K562 (cell line): ENCODE measurements around the gene BOD1L1. TPM values are rescaled to one million over a fixed set of nuclear protein-coding genes. Genes with fewer than 3 reads are reported as not detected.

ENCODE experiments used
- ATAC-seq: fragments of 200-7000 bp; cut with Tn5 transposase; 3 replicates; pipeline ENCODE4 v1.9.1; 2020; ENCODE audit warnings: moderate library complexity
- BruUV-seq: library from RNA; stranded (reverse); fragments of 400-500 nt; replicated peaks from 2 replicates; lab custom pipeline; 2021; lab: Mats Ljungman, UMichigan
- CTCF ChIA-PET: fragments of 300-600 bp; formaldehyde crosslinking; extraction: SDS; loops from one replicate; lab custom pipeline; 2021; ENCODE audit warnings: low intra/inter-chr PET ratio; lab: Yijun Ruan, JAX
- POLR2A ChIA-PET: fragments of 300-600, 350-650 bp; sonication (Branson Sonifier 250); formaldehyde crosslinking; extraction: SDS; loops from one replicate; lab custom pipeline; 2021; ENCODE audit warnings: antibody characterized with exemption, inconsistent platforms; lab: Yijun Ruan, JAX
- DNase-seq, 4 experiments: peaks; one replicate each; pipeline versions ENCODE4 v3.0.0 to v3.0.0-alpha.2; 2011 to 2018; ENCODE audit warnings: low spot score in 3 of 4, mixed read lengths in 3 of 4; ENCODE audit errors: extremely low read depth in 1 of 4
- FAIRE-seq: peaks from 2 replicates; lab custom pipeline; 2011; peaks lifted over from hg19 to GRCh38; lab: Jason Lieb, UNC
- H2AFZ ChIP-seq: 2 replicates; pipeline ENCODE4 v1.6.0; 2011; ENCODE audit warnings: low read depth, low read length, control low read depth, inconsistent platforms
- H3K27ac ChIP-seq: fragments of 200-600 bp; 3 replicates; pipeline ENCODE4 v1.8.0; 2011; ENCODE audit warnings: low read depth, mild to moderate bottlenecking, control low read depth, inconsistent platforms, low read length, moderate library complexity, mixed read lengths; ENCODE audit errors: extremely low read depth
- H3K27me3 ChIP-seq, 2 experiments: fragments of 300-600 bp in 1 of 2; 2 replicates in 1 of 2; 3 replicates in 1 of 2; pipeline versions ENCODE4 v1.6.0 to v1.8.0; 2011; ENCODE audit warnings: inconsistent platforms in 2 of 2, low read length in 2 of 2, mild to moderate bottlenecking in 1 of 2, mixed read lengths in 1 of 2, moderate library complexity in 1 of 2; ENCODE audit not compliant: control insufficient read depth in 2 of 2, insufficient read depth in 2 of 2
- H3K36me3 ChIP-seq: fragments of 300-600 bp; 3 replicates; pipeline ENCODE4 v1.8.0; 2011; ENCODE audit warnings: mild to moderate bottlenecking, low read length, inconsistent platforms; ENCODE audit not compliant: control insufficient read depth, insufficient read depth
- H3K4me1 ChIP-seq, 2 experiments: fragments of 200-600 bp in 1 of 2; replicated peaks in 1 of 2; 2 replicates in 1 of 2; 3 replicates in 1 of 2; pipeline versions ENCODE4 v1.5.1 to v1.8.0; 2011; ENCODE audit warnings: inconsistent platforms in 2 of 2, low read length in 2 of 2, mild to moderate bottlenecking in 1 of 2, mixed read lengths in 1 of 2, moderate library complexity in 1 of 2; ENCODE audit not compliant: control insufficient read depth in 2 of 2, insufficient read depth in 2 of 2
- H3K4me2 ChIP-seq: 2 replicates; pipeline ENCODE4 v1.6.1; 2011; ENCODE audit warnings: low read length, control low read depth, inconsistent platforms, mixed read lengths; ENCODE audit not compliant: insufficient read depth
- H3K4me3 ChIP-seq: fragments of 200-600 bp; sonication (generic), shearing (Covaris generic); 2 replicates; pipeline ENCODE4 v1.5.1; 2016; ENCODE audit warnings: control low read depth, inconsistent platforms
- H3K79me2 ChIP-seq: fragments of 200-600 bp; 3 replicates; pipeline ENCODE4 v1.8.0; 2011; ENCODE audit warnings: low read length, inconsistent platforms; ENCODE audit not compliant: control insufficient read depth, insufficient read depth
- H3K9ac ChIP-seq, 2 experiments: 2 replicates each; pipeline versions ENCODE4 v1.6.0 to v1.6.1; 2011; ENCODE audit warnings: low read depth in 2 of 2, low read length in 2 of 2, control low read depth in 1 of 2, inconsistent platforms in 1 of 2, mild to moderate bottlenecking in 1 of 2, mixed read lengths in 1 of 2; ENCODE audit not compliant: insufficient read depth in 1 of 2
- H3K9me1 ChIP-seq: one replicate; pipeline ENCODE4 v1.6.0; 2011; ENCODE audit warnings: inconsistent platforms, mild to moderate bottlenecking, low read length, moderate library complexity; ENCODE audit not compliant: control insufficient read depth, insufficient read depth
- H3K9me3 ChIP-seq: replicated peaks from 2 replicates; pipeline ENCODE4 v1.5.1; 2011; ENCODE audit warnings: low read depth, low read length, inconsistent platforms; ENCODE audit not compliant: control insufficient read depth, insufficient read depth
- H4K20me1 ChIP-seq: replicated peaks from 2 replicates; pipeline ENCODE4 v1.6.1; 2011; ENCODE audit warnings: low read length, inconsistent platforms, mixed read lengths; ENCODE audit not compliant: control insufficient read depth, insufficient read depth
- CEBPG ChIP-seq, 3 experiments: fragments of 200-800 bp in 1 of 3; sonication (Bioruptor generic) in 1 of 3; sonication (generic) in 1 of 3; formaldehyde crosslinking in 1 of 3; IDR thresholded peaks in 2 of 3; conservative IDR thresholded peaks in 1 of 3; 2 replicates each; pipeline versions ENCODE4 v1.6.1 to v1.8.0; 2016 to 2022; ENCODE audit warnings: missing compliant biosample characterization in 2 of 3, missing genetic modification characterization in 2 of 3, mild to moderate bottlenecking in 1 of 3, missing genetic modification reagents in 1 of 3
- ELF1 ChIP-seq: fragments of 200-800 bp; sonication (Bioruptor generic); IDR thresholded peaks from 2 replicates; pipeline ENCODE4 v1.6.1; 2016; ENCODE audit warnings: missing genetic modification characterization, missing compliant biosample characterization
- ELF2 ChIP-seq: fragments of 250-450 bp; sonication (Bioruptor Pico); IDR thresholded peaks from 2 replicates; pipeline ENCODE4 v1.5.0; 2021; ENCODE audit warnings: mild to moderate bottlenecking
- HINFP ChIP-seq: fragments of 450-650 bp; conservative IDR thresholded peaks from 2 replicates; pipeline ENCODE4 v1.6.1; 2016; ENCODE audit warnings: missing genetic modification characterization, low read depth, mild to moderate bottlenecking, control low read depth, missing compliant biosample characterization
- MXI1 ChIP-seq: IDR thresholded peaks from 2 replicates; pipeline ENCODE4 v1.6.1; 2011; ENCODE audit warnings: low read depth, mild to moderate bottlenecking, improper control_type of control experiment, low read length
- RBFOX2 ChIP-seq: fragments of 200-400 bp; formaldehyde crosslinking; IDR thresholded peaks from 2 replicates; pipeline ENCODE4 v1.6.1; 2017; ENCODE audit warnings: low read depth, mild to moderate bottlenecking, low read length, moderate library complexity
- U2AF2 ChIP-seq: fragments of 200-400 bp; formaldehyde crosslinking; optimal IDR thresholded peaks from 2 replicates; pipeline ENCODE3; 2017; ENCODE audit warnings: low read depth, mild to moderate bottlenecking, low read length
- XRCC3 ChIP-seq: fragments of 450-650 bp; IDR thresholded peaks from 2 replicates; pipeline ENCODE4 v1.6.1; 2017; ENCODE audit warnings: mild to moderate bottlenecking, moderate library complexity
- ZNF407 ChIP-seq: fragments of 450-650 bp; IDR thresholded peaks from 2 replicates; pipeline ENCODE4 v1.6.1; 2016; ENCODE audit warnings: low read depth
- WGBS: fragments of 100-300 bp; shearing (Covaris generic); methylation state at CpG from one replicate; pipeline ENCODE4 v1.1.6; 2016; ENCODE audit warnings: low coverage, mixed read lengths; ENCODE audit not compliant: insufficient coverage; ENCODE audit errors: missing lambda C conversion rate; 5-methylcytosine and 5-hydroxymethylcytosine counted together
- in situ Hi-C: fragments of 300-500 bp; cut with MboI; formaldehyde crosslinking; loops from 4 replicates; pipeline ENCODE4 v1.15.0; 2018; ENCODE audit warnings: inconsistent platforms, mixed read lengths
- intact Hi-C: fragments of 100-400 bp; cut with micrococcal nuclease; formaldehyde crosslinking; loops from 2 replicates; pipeline ENCODE4 v1.14.2; 2022
- polyA plus RNA-seq, 8 experiments: library from polyadenylated mRNA; depleted of rRNA in 4 of 8; stranded (reverse) in 5 of 8; unstranded in 3 of 8; fragments of >200 nt; fragmentation: Nextera tagmentation in 2 of 8; fragmentation: Illumina TruSeq in 1 of 8; extraction: Ambion mirVana in 2 of 8; extraction: Trizol in 1 of 8; gene quantifications; 2 replicates each; pipeline versions ENCODE4 v1.2.1 to v1.2.3, GENCODE V29; 2011 to 2014; ENCODE audit warnings: inconsistent platforms in 1 of 8, missing spikeins in 1 of 8
- total RNA-seq, 7 experiments: library from RNA; depleted of rRNA in 6 of 7; stranded (reverse); fragments of >200 nt in 6 of 7; fragmentation: Illumina TruSeq in 2 of 7; extraction: Trizol in 2 of 7; gene quantifications; 2 replicates each; pipeline versions ENCODE4 v1.2.1 to v1.2.3, GENCODE V29; 2011 to 2021; ENCODE audit warnings: low replicate concordance in 1 of 7
- TF ChIP-seq, protein P1 (sequence below): fragments of 450-650 bp; IDR thresholded peaks from one replicate; pipeline ENCODE4 v1.6.1; 2018; ENCODE audit warnings: mild to moderate bottlenecking, moderate library complexity; ENCODE audit not compliant: partially characterized antibody

The BOD1L1 gene
- total and polyA plus RNA-seq, 9 of the 15 experiments (the other 6 are each of a cell fraction or from before 2014, with no cell fraction given): 4.8 to 23.2 (median 17.7) TPM

DNA sequence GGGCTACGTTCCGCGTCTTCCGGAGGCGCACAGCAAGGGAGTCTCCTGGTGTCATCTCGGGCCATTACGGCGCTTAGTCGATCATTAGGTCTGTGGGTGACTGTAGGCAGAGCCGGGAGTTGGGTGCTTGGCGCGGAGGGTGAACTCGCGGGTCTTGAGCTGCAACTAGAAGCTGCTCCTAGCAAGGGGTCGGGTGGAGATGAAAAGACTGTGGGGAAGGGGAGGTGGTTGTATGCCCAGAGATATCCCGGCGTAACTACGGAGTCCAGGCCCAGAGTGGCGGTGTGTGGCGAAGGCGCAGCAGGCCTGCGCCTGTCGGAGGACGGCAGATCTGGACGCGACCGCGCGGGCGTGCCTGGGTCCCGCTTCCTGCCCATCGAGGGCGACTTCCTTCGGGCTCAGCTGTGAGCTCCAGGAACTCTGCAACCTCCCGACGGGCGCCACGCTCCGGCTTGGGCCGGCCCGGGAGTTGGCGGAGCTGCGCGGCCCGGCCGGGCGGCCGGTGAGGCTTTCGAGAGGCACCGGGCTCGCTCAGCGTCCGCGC is 80.5 kb downstream of the BOD1L1 start:
- FAIRE-seq (no peak), ATAC-seq (no peak), DNase-seq (no peak)
- H3K79me2 ChIP-seq: no peaks in the 10 kb centered on the region
- POLR2A ChIA-PET: interaction anchor here (0.8 kb wide), 1 partner anchor 66 kb away, joined by 3 read pairs; no protein-coding TSS in a partner anchor
- peaks cover 0 to 4% of the 10 kb centered on the region in 2 experiments; a peak in 1 of 5 replicates for H3K27me3 ChIP-seq
- CTCF ChIA-PET: interaction anchor here (3.7 kb wide), 1 partner anchor 695 kb away, joined by 25 read pairs; no protein-coding TSS in a partner anchor
- no peaks in the 10 kb centered on the region for H4K20me1 ChIP-seq
- no peak overlapping the region for H3K4me3 ChIP-seq
- H3K9me1 ChIP-seq: no peaks in the 10 kb centered on the region
- H3K27ac ChIP-seq: no peak overlapping the region
- WGBS: 91% methylated on average over 32 of the region's 54 CpGs
- H2AFZ ChIP-seq: no peak overlapping the region
- peaks cover 4% of the 10 kb centered on the region; the same call in 1 of the 2 replicates for H3K9me3 ChIP-seq
- in situ Hi-C loops: loop anchor here (5.0 kb wide), 1 partner anchor 700 kb away; no protein-coding TSS in a partner anchor
- H3K4me1 ChIP-seq: peaks cover 2 to 31% of the 10 kb centered on the region in 2 experiments; a peak in 4 of 5 replicates
- H3K4me2 ChIP-seq: no peak overlapping the region
- H3K9ac ChIP-seq: no peak overlapping the region
- no TSS peak for BruUV-seq
- H3K36me3 ChIP-seq: no peaks in the 10 kb centered on the region
- intact Hi-C loops: loop anchor here (5.0 kb wide), 2 partner anchors 65 to 115 kb away; partner anchors contain the start of gene RAB28
- TF ChIP-seq MXI1 (no peak), HINFP (no peak), ZNF407 (no peak), RBFOX2 (no peak), CEBPG (CRISPR knock-in tag; IDR thresholded peaks at IDR 0.05) (no peak), CEBPG (tag; conservative IDR thresholded peaks at IDR 0.05 in 1 of 2, IDR thresholded peaks at IDR 0.05 in 1 of 2) (no peak), ELF2 (CRISPR knock-in tag) (no peak), U2AF2 (no peak), ELF1 (tag) (no peak), XRCC3 (no peak)
- TF ChIP-seq, protein P1, sequence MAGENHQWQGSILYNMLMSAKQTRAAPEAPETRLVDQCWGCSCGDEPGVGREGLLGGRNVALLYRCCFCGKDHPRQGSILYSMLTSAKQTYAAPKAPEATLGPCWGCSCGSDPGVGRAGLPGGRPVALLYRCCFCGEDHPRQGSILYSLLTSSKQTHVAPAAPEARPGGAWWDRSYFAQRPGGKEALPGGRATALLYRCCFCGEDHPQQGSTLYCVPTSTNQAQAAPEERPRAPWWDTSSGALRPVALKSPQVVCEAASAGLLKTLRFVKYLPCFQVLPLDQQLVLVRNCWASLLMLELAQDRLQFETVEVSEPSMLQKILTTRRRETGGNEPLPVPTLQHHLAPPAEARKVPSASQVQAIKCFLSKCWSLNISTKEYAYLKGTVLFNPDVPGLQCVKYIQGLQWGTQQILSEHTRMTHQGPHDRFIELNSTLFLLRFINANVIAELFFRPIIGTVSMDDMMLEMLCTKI: no peak
